Upper lobe of right lung (tissue), 1 donor: ENCODE results near the gene ADAMTS12. TPM values are rescaled to one million over a fixed set of nuclear protein-coding genes. Genes with fewer than 3 reads are reported as not detected.

Experiments used
- ATAC-seq: fragments of 200-7000 bp; cut with Tn5 transposase; one replicate; pipeline ENCODE4 v1.9.1; 2020; ENCODE audit warnings: mild to moderate bottlenecking, moderate library complexity
- DNase-seq: peaks from one replicate; pipeline ENCODE4 v3.0.0-alpha.2; 2020
- H3K27ac ChIP-seq: fragments of 200-600 bp; one replicate; pipeline ENCODE4 v1.8.0; 2022
- H3K27me3 ChIP-seq: fragments of 200-600 bp; one replicate; pipeline ENCODE4 v1.8.0; 2022; ENCODE audit warnings: mild to moderate bottlenecking
- H3K36me3 ChIP-seq: fragments of 200-600 bp; one replicate; pipeline ENCODE4 v1.8.0; 2022
- H3K4me1 ChIP-seq: fragments of 200-600 bp; one replicate; pipeline ENCODE4 v1.8.0; 2022
- H3K4me3 ChIP-seq: fragments of 200-600 bp; one replicate; pipeline ENCODE4 v1.8.0; 2022; ENCODE audit warnings: mild to moderate bottlenecking
- H3K9me3 ChIP-seq: fragments of 200-600 bp; one replicate; pipeline ENCODE4 v1.8.0; 2022
- CTCF ChIP-seq: fragments of 200-600 bp; IDR thresholded peaks from one replicate; pipeline ENCODE4 v1.8.0; 2022; ENCODE audit warnings: antibody characterized with exemption
- intact Hi-C: fragments of 100-400 bp; cut with DNase I; formaldehyde crosslinking; loops from one replicate; pipeline ENCODE4 v1.11.0; 2022
- total RNA-seq: library from RNA; stranded (reverse); fragmentation: NEBNext Ultra II Directional; extraction: Animal tissue kit (Norgen Biotek cat#: 25700); gene quantifications from one replicate; pipeline ENCODE4 v1.2.1, GENCODE V29; 2021
- donor health status: DM: no; HTN: yes; CAD: no; lungs with severe emphysema.

The ADAMTS12 gene
- total RNA-seq, 1 donor from 2014 or later = 11.2 TPM

GRCh38 chr5:33766023-33766422, 125.8 kb downstream of the ADAMTS12 start:
- no peaks in the 10 kb centered on the region for H3K27me3 ChIP-seq
- H3K4me3 ChIP-seq = no peak overlapping the region
- H3K9me3 ChIP-seq = no peaks in the 10 kb centered on the region
- H3K36me3 ChIP-seq = no peaks in the 10 kb centered on the region
- no peak for TF ChIP-seq CTCF
- DNase-seq = no peak
- H3K27ac ChIP-seq = no peak overlapping the region
- H3K4me1 ChIP-seq = no peaks in the 10 kb centered on the region
- no peak for ATAC-seq
- intact Hi-C loops = no loop called here

GRCh38 chr5:33764786-33765185, 127.0 kb downstream of the ADAMTS12 start:
- no peaks in the 10 kb centered on the region for H3K4me1 ChIP-seq
- no peak overlapping the region for H3K4me3 ChIP-seq
- no peak for TF ChIP-seq CTCF
- DNase-seq (no peak), ATAC-seq (no peak)
- no peaks in the 10 kb centered on the region for H3K36me3 ChIP-seq
- H3K27ac ChIP-seq = no peak overlapping the region
- no peaks in the 10 kb centered on the region for H3K9me3 ChIP-seq
- intact Hi-C loops = no loop called here
- no peaks in the 10 kb centered on the region for H3K27me3 ChIP-seq

GRCh38 chr5:33763435-33763834, 128.4 kb downstream of the ADAMTS12 start:
- ATAC-seq (no peak), DNase-seq (no peak)
- intact Hi-C loops = no loop called here
- no peak overlapping the region for H3K4me3 ChIP-seq
- no peaks in the 10 kb centered on the region for H3K27me3 ChIP-seq
- H3K36me3 ChIP-seq = no peaks in the 10 kb centered on the region
- no peaks in the 10 kb centered on the region for H3K9me3 ChIP-seq
- no peaks in the 10 kb centered on the region for H3K4me1 ChIP-seq
- H3K27ac ChIP-seq = no peak overlapping the region
- no peak for TF ChIP-seq CTCF

- Histone ChIP-seq H3K27me3 (no peaks in the 10 kb centered on the region), H3K36me3 (no peaks in the 10 kb centered on the region), H3K9me3 (no peaks in the 10 kb centered on the region), H3K4me3 (no peak overlapping the region), H3K27ac (no peak overlapping the region), H3K4me1 (no peaks in the 10 kb centered on the region)
- ATAC-seq = no peak
- no peak for DNase-seq
- intact Hi-C loops = no loop called here
- TF ChIP-seq CTCF = no peak
Measured at GRCh38 chr5:33762859-33763258, 128.9 kb downstream of the ADAMTS12 start.

- Histone ChIP-seq H3K4me1 (no peaks in the 10 kb centered on the region), H3K27me3 (no peaks in the 10 kb centered on the region), H3K4me3 (no peak overlapping the region), H3K36me3 (no peaks in the 10 kb centered on the region), H3K27ac (no peak overlapping the region), H3K9me3 (no peaks in the 10 kb centered on the region)
- intact Hi-C loops = no loop called here
- no peak for TF ChIP-seq CTCF
- ATAC-seq (no peak), DNase-seq (no peak)
Measured at GRCh38 chr5:33761139-33761538, 130.7 kb downstream of the ADAMTS12 start.

GRCh38 chr5:33758737-33759136, 133.1 kb downstream of the ADAMTS12 start:
- Histone ChIP-seq H3K36me3 (no peaks in the 10 kb centered on the region), H3K4me3 (no peak overlapping the region), H3K9me3 (no peaks in the 10 kb centered on the region), H3K27ac (no peak overlapping the region), H3K4me1 (no peaks in the 10 kb centered on the region), H3K27me3 (no peaks in the 10 kb centered on the region)
- no peak for TF ChIP-seq CTCF
- intact Hi-C loops = no loop called here
- no peak for DNase-seq
- no peak for ATAC-seq
